Activated T-helper 9 cell treated with anti-CD3 and anti-CD28 coated beads, Interleukin-2, amount 50 U/mL, for 16 hours (primary cell): ENCODE results near the gene CIART.
"Not testable (repeated sequence)": the region's sequence is repeated elsewhere in the genome, so short reads cannot be mapped to it uniquely, and the experiment has no call there.

Source experiments
- DNase-seq: peaks from one replicate; pipeline ENCODE4 v3.0.0-alpha.2; 2020; ENCODE audit warnings: low read depth

Gene CIART

DNA sequence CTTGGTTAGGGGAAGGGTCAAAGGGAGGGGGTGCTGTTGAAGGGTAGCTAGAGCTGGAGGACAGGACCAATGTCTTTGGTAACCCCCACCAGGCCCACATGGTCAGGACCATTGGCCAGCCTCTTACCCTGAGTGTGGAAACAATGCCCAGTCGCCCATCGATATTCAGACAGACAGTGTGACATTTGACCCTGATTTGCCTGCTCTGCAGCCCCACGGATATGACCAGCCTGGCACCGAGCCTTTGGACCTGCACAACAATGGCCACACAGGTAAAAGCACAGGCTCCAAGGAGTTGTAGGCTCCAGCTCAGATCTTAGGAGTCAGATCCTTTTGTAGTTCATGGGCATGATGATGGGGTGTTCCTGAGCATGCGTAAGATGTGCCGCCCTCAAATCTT, 21.0 kb upstream of the CIART start:
- no peak for DNase-seq

DNA sequence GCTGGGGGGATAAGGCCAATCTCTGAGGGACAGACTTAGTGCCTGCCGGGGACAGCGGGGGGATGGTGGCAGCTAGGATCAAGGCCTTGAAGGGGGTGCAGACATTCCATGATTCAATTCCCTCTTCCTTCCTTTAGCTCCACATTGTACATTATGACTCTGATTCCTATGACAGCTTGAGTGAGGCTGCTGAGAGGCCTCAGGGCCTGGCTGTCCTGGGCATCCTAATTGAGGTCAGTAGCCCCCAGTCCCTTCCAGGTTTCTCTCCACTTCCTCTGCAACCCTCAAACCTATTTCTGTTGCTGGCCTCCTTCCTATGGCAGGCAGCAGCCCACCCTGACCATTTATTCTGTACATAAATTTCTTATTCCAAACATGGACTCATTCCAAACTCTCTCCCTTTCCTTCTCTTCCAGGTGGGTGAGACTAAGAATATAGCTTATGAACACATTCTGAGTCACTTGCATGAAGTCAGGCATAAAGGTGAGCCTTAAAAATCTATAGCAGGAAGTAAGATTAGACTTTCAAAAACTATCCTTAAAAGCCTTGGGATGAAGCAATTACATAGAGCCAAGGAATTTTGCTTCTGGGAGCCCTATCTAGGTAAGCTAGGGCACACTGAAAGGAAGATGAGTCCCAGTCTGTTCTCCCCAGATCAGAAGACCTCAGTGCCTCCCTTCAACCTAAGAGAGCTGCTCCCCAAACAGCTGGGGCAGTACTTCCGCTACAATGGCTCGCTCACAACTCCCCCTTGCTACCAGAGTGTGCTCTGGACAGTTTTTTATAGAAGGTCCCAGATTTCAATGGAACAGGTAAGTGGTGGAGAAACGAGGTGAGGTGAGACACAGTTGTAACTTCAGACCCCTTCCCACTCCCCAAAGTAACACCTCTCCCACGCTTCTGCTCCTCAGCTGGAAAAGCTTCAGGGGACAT, 19.7 kb upstream of the CIART start:
- DNase-seq = no peak

DNA sequence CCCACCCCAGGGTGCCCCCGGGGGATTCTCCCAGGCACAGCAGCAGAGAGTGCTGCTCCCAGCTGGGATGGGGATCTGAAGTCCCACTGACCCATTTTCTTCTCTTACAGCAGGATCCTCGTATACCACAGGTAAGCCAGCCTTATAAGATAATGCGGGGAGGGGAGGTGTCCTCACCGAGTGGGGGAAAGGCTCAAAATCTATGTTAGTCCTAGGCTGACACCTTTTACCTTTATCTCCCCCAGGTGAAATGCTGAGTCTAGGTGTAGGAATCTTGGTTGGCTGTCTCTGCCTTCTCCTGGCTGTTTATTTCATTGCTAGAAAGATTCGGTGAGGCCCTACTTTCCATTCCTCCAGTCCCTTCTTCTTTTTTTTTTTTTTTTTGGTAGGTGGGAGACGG, 18.8 kb upstream of the CIART start:
- DNase-seq = no peak

DNA sequence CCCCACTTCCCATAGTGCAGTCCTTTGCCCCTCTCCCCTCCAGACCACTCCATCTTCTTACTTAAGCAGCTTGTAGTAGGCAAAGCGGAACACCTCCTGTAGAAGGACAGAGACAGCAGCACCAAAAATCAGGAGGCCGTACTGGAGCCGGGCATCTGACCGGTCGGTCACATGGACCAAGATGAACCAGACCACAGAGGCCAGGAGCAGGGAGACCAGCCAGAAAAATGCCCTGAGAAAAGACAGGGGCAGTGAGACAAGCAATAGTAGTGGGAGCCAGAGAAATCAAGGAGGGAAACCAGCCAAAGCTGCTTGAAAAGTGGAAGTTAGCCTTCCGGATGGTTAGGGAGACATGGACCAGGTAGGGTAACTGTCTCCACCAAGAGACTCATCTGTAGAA, 14.5 kb upstream of the CIART start:
- DNase-seq = no peak

- peak; percentile 15 for DNase-seq
These were observed 14.0 kb upstream of the CIART start for GRCh38 chr1:150268340-150268704.

- DNase-seq = peak; percentile 87
These were observed 13.5 kb upstream of the CIART start, which contains the start of gene APH1A for GRCh38 chr1:150268705-150269403. TSS of gene APH1A (minus strand) at chr1:150269016. CDS start at chr1:150268810, 206 bp downstream.

DNA sequence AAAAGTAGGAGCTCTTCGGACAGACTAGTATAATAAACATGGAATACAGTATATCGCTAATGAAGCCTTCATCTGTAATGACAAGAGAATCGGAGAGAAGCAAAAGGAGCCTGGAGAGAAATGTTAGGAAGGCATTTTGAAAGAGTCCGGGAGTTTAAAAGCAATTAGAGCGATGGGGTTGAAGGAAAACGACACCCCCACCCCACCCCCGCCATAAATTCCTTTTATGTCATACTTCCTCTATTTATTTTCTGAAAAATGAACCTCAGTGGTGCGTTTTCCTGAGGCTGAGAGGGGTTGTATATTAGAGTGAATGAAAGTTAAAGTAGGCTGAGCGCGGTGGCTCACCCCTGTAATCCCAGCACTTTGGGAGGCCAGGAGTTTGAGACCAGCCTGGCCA, 12.9 kb upstream of the CIART start:
- no peak for DNase-seq

- no peak for DNase-seq
These were observed 10.9 kb upstream of the CIART start for GRCh38 chr1:150271291-150271959.

GRCh38 chr1:150273311-150273710, 9.0 kb upstream of the CIART start:
- DNase-seq = no peak

DNA sequence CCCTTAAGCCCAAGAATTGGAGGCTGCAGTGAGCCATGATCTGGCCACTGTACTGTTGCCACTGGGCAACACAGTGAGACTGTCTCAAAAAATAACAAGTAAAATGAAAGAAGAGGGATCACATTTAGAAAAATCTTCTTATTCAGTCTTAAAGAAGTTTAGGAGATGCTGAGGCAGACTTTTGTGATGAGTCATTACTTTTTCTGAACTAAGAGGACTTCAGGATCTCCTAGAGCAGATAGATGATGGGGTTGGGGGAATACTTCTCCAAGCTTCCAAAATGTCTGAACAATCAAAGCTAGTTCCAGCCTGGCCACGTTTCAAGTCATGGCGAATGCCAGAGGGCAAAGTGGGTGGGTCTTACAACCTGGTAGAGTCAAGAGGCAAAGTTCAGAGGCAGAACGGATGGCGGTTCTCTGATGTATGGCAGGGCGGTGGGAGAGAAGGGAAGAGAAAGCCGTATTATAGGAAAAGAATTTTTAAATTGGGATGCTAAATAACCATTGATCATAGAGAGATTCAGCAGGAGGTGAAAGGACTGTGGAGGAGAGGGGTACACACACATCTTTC, 2.1 kb upstream of the CIART start:
- no peak for DNase-seq

GRCh38 chr1:150281221-150281757, 1.1 kb upstream of the CIART start:
- DNase-seq = peak; percentile 39

DNA sequence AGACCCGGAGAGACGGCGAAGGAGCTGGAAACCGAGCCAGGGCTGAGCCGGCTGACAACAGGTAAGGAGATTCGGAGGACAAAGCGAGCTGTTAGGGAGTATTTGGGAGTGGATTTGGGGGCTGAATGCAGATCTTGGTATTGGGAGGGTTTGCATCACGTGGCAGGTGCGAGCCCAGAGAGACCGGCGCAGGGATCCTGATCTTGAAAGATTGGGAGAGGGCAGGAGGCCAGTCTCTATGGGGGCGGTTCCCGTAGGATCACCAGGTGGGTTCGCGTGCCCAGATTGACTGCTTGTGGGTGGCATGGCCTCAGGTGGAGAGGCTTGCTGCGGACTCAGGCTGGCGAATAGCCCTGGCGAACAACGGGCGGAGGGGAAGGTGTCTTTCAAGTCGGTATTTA, 204 bp downstream of the CIART start:
- no peak for DNase-seq

- DNase-seq = no peak
These were observed 906 bp downstream of the CIART start for GRCh38 chr1:150283260-150283659.

DNA sequence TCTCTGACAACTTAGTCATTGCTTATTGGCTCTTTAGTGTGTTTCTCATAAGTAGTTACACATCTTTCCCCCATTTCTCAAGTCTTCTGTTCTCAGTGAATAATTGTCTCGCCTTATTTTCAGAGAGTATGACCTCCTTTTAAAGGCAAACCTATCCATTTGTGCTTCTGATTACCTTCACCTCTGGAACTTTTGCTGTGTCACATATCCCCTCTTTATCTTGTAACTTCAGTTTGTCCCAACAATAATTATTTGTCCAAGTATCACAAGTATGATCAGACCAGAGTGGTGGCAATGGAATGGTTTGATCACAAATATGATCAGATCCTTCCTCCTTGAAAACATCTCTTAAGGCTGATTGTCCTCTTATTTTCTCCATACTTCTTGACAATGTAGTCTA, 6.0 kb downstream of the CIART start:
- DNase-seq = no peak

DNA sequence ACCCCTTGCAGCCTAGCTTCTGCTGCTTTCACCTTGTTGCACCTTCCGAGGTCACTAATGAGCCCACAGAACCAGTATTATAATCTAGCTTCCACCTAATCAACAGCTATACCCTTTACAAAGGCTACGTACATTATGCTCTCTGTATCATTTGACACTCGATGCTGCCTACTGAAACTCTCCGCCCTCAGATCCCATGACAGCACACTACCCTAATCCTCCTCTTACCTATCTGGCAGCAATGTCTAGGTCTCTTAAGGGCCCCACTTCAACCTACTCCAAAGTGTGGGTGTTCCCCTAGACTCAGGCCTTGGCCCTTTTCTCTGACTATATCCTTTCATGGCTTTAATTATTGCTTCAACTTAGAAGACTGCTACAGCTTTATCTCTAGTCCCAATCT, 6.5 kb downstream of the CIART start:
- no peak for DNase-seq

GRCh38 chr1:150293433-150294253, 11.3 kb downstream of the CIART start, which contains the start of gene MRPS21:
TSS of gene MRPS21 (plus strand) at chr1:150293861. CDS start at chr1:150294367, 506 bp downstream.
- peak; percentile 78 for DNase-seq

- no peak for DNase-seq
These were observed 13.1 kb downstream of the CIART start for GRCh38 chr1:150295476-150295875.

GRCh38 chr1:150299716-150300115, 17.4 kb downstream of the CIART start:
- DNase-seq = no peak

GRCh38 chr1:150302338-150302737, 20.0 kb downstream of the CIART start:
- no peak for DNase-seq

DNA sequence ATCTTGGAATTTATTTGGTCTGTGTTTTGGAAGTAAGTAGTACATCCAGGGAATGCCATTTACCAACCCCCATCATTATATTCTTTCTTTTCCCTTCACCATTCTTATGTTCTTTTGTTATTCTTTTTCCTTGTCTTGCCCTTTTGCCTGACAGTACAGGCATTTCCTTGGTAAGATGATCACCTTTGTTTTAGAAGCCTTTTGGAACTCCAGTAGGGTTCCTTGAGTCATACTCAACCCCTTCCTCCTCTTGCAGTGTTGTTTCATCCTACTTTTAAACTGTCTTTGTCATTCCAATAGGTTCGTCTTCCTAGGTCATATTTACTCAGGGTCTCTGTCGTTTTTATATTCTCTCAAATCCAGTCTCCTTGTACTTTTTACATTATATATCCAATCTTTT, 20.5 kb downstream of the CIART start:
- DNase-seq = no peak

GRCh38 chr1:150308585-150308984, 26.2 kb downstream of the CIART start:
- not testable (repeated sequence) for DNase-seq
